ENCODE data around the gene MRPL49. TPM values are rescaled to one million over a fixed set of nuclear protein-coding genes. Genes with fewer than 3 reads are reported as not detected.

The MRPL49 gene
- total and polyA plus RNA-seq, 2 of the 13 experiments (the other 11 are each of a cell fraction or from before 2014, with no cell fraction given) = 39.2 to 53.3 TPM

DNA sequence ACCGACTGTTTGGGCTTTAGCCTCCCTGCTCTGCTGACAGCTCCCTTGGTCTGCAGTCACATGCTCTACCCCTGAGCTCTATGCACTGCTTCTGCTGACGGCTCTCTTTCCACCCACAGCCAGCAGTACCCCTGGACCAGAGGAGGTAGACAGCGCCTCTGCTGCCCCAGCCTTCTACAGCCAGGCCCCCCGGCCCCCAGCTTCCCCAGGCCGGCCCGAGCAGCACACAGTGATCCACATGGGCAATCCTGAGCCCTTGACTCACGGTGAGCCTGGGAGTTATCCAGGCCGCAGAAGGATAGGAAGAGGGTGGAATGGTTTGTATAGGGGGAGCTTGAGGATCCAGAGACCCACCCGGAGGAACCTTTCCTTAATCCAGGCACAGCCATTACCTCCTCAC, 35.3 kb upstream of the MRPL49 start:
- ChIA-PET POLR2A (no interaction called here), CTCF (ENCODE audit: low intra/inter-chr PET ratio, low total read pairs) (no interaction called here)
- Histone ChIP-seq H3K4me2 (ENCODE audit: low read depth, low read length) (no peak overlapping the region), H3K79me2 (ENCODE audit: insufficient read depth, low read length) (peaks cover 28% of the 10 kb centered on the region), H3K9ac (ENCODE audit: insufficient read depth, low read depth, low read length) (no peak overlapping the region), H3K27me3 (ENCODE audit: control insufficient read depth in 1 of 2, insufficient read depth in 2 of 2, low read length in 2 of 2) (no peaks in the 10 kb centered on the region; a peak in 1 of 5 replicates), H3K4me1 (ENCODE audit: insufficient read depth, low read length) (peaks cover 29% of the 10 kb centered on the region), H3K36me3 (replicated peaks in 1 of 2; ENCODE audit: control insufficient read depth in 1 of 2, insufficient read depth in 2 of 2, low read length in 2 of 2) (peaks cover 13 to 18% of the 10 kb centered on the region in 2 experiments; a peak in 3 of 5 replicates), H3K27ac (ENCODE audit: extremely low read length, insufficient read depth, low read length) (no peak overlapping the region), H4K20me1 (ENCODE audit: insufficient read depth, low read length) (no peaks in the 10 kb centered on the region), H2AFZ (ENCODE audit: low read length) (no peak overlapping the region), H3K9me3 (ENCODE audit: low read length) (no peaks in the 10 kb centered on the region), H3K4me3 (replicated peaks in 1 of 3; ENCODE audit: insufficient read depth in 1 of 3, low read depth in 2 of 3, low read length in 3 of 3) (no peak overlapping the region)
- intact Hi-C loops (cut with micrococcal nuclease; ENCODE audit: unreplicated experiment) (no loop called here), in situ Hi-C loops (cut with HindIII; ENCODE audit: extremely low pct_ligation_motif_present, low pct_unique_long_range_greater_than_20kb) (no loop called here)
- DNase-seq (ENCODE audit: low spot score) = no peak
- 95% methylated on average over 9 of the region's 9 CpGs for WGBS (ENCODE audit: low lambda C conversion rate)
- FAIRE-seq = no peak
- BruUV-seq (replicated peaks) = no TSS peak
- no peak for ATAC-seq
- TF ChIP-seq RBFOX2 (IDR thresholded peaks at IDR 0.05; ENCODE audit: low read depth, low read length) (no peak), AHDC1 (CRISPR knock-in tag; IDR thresholded peaks at IDR 0.05; ENCODE audit: borderline replicate concordance) (no peak), SRSF4 (IDR thresholded peaks at IDR 0.05; ENCODE audit: low read depth, low read length, poor library complexity, severe bottlenecking) (no peak), ZNF557 (CRISPR knock-in tag; IDR thresholded peaks at IDR 0.05) (no peak), POGZ (CRISPR knock-in tag; IDR thresholded peaks at IDR 0.05) (no peak), HBP1 (CRISPR knock-in tag; IDR thresholded peaks at IDR 0.05; ENCODE audit: low read depth) (no peak), MXD3 (CRISPR knock-in tag; IDR thresholded peaks at IDR 0.05) (no peak), NCOA2 (CRISPR knock-in tag; IDR thresholded peaks at IDR 0.05) (no peak), THAP8 (CRISPR knock-in tag; IDR thresholded peaks at IDR 0.05; ENCODE audit: borderline replicate concordance) (no peak), ELK4 (CRISPR knock-in tag; IDR thresholded peaks at IDR 0.05; ENCODE audit: borderline replicate concordance) (no peak), MLXIP (CRISPR knock-in tag; IDR thresholded peaks at IDR 0.05; ENCODE audit: borderline replicate concordance) (no peak)

Measured in HepG2 (cell line).